OCI-LY3 (cell line): ENCODE results near the gene ZNF883.

Source experiments
- H2AFZ ChIP-seq: fragments of 200-600, 300-600 bp; shearing (Covaris generic); 2 replicates; pipeline ENCODE4 v1.6.0; 2014; ENCODE audit warnings: antibody characterized with exemption, low read depth, low read length
- H3K27ac ChIP-seq: fragments of 200-600, 300-600 bp; sonication (generic); 2 replicates; pipeline ENCODE4 v1.5.1; 2014; ENCODE audit warnings: mild to moderate bottlenecking, low read length, moderate library complexity, mixed read lengths
- H3K27me3 ChIP-seq: fragments of 200-600, 300-600 bp; sonication (generic); 2 replicates; pipeline ENCODE4 v1.6.1; 2014; ENCODE audit warnings: low read depth, low read length, mixed read lengths
- H3K36me3 ChIP-seq: fragments of 200-600, 300-600 bp; sonication (generic); replicated peaks from 2 replicates; pipeline ENCODE3; 2014; ENCODE audit warnings: low read depth, low read length, mixed read lengths
- H3K4me1 ChIP-seq: fragments of 300-600, 200-600 bp; sonication (generic); 2 replicates; pipeline ENCODE4 v1.6.1; 2014; ENCODE audit warnings: low read length, mixed read lengths
- H3K4me2 ChIP-seq: fragments of 200-600, 300-600 bp; sonication (generic); 2 replicates; pipeline ENCODE4 v1.6.1; 2014; ENCODE audit warnings: low read length, mixed read lengths
- H3K4me3 ChIP-seq: fragments of 300-600, 200-600 bp; sonication (generic); 2 replicates; pipeline ENCODE4 v1.5.1; 2014; ENCODE audit warnings: antibody characterized with exemption, mild to moderate bottlenecking, low read length, moderate library complexity
- H3K79me2 ChIP-seq: fragments of 300-600, 200-600 bp; shearing (Covaris generic); 2 replicates; pipeline ENCODE4 v1.6.1; 2014; ENCODE audit warnings: mild to moderate bottlenecking, low read length, mixed read lengths
- H3K9ac ChIP-seq: fragments of 300-600, 200-600 bp; shearing (Covaris generic); 2 replicates; pipeline ENCODE4 v1.6.0; 2014; ENCODE audit warnings: mild to moderate bottlenecking, low read length, moderate library complexity
- H3K9me3 ChIP-seq: fragments of 200-600, 300-600 bp; shearing (Covaris generic); 2 replicates; pipeline ENCODE4 v1.6.1; 2014; ENCODE audit warnings: low read length, mixed read lengths; ENCODE audit not compliant: insufficient read depth
- H4K20me1 ChIP-seq: fragments of 200-600, 300-600 bp; sonication (generic); 2 replicates; pipeline ENCODE4 v1.6.1; 2016; ENCODE audit warnings: low read length, mixed read lengths; ENCODE audit not compliant: insufficient read depth
- EZH2phosphoT487 ChIP-seq: fragments of 200-600 bp; shearing (Covaris generic); IDR thresholded peaks from 2 replicates; pipeline ENCODE4 v1.6.1; 2018; ENCODE audit warnings: antibody characterized with exemption, mixed run types, low read depth
- TF ChIP-seq, protein P1 (sequence below): fragments of 200-600, 300-600 bp; sonication (generic); IDR thresholded peaks from 2 replicates; pipeline ENCODE4 v1.5.1; 2014; ENCODE audit warnings: antibody characterized with exemption, low read length, low read depth

The ZNF883 gene

DNA sequence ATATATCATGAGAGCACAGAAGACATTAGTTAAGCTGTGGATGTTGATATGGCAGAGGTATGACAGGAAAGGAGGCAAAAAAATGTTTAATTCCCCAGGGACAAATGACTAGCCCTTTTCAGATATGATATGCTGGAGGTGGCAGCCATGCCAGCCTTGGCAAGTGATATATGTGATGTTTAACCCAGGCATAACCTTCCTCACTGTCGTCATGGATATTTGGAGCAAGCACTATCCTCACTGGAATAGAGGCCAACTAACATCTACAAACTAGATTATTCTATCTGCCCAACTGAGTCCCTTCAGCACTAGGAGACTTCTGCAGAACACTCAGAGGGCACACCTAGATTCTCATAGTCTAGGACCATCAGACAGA is 94.0 kb downstream of the ZNF883 start:
- Histone ChIP-seq H3K27ac (no peak overlapping the region), H3K4me1 (peaks cover 12% of the 10 kb centered on the region), H3K79me2 (no peaks in the 10 kb centered on the region), H3K9me3 (no peaks in the 10 kb centered on the region), H3K27me3 (peaks cover 31% of the 10 kb centered on the region), H3K4me3 (no peak overlapping the region), H3K4me2 (no peak overlapping the region), H3K9ac (no peak overlapping the region), H4K20me1 (no peaks in the 10 kb centered on the region), H2AFZ (no peak overlapping the region), H3K36me3 (no peaks in the 10 kb centered on the region)
- TF ChIP-seq EZH2phosphoT487, result no peak
- TF ChIP-seq, protein P1, sequence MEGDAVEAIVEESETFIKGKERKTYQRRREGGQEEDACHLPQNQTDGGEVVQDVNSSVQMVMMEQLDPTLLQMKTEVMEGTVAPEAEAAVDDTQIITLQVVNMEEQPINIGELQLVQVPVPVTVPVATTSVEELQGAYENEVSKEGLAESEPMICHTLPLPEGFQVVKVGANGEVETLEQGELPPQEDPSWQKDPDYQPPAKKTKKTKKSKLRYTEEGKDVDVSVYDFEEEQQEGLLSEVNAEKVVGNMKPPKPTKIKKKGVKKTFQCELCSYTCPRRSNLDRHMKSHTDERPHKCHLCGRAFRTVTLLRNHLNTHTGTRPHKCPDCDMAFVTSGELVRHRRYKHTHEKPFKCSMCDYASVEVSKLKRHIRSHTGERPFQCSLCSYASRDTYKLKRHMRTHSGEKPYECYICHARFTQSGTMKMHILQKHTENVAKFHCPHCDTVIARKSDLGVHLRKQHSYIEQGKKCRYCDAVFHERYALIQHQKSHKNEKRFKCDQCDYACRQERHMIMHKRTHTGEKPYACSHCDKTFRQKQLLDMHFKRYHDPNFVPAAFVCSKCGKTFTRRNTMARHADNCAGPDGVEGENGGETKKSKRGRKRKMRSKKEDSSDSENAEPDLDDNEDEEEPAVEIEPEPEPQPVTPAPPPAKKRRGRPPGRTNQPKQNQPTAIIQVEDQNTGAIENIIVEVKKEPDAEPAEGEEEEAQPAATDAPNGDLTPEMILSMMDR, result no peak

DNA sequence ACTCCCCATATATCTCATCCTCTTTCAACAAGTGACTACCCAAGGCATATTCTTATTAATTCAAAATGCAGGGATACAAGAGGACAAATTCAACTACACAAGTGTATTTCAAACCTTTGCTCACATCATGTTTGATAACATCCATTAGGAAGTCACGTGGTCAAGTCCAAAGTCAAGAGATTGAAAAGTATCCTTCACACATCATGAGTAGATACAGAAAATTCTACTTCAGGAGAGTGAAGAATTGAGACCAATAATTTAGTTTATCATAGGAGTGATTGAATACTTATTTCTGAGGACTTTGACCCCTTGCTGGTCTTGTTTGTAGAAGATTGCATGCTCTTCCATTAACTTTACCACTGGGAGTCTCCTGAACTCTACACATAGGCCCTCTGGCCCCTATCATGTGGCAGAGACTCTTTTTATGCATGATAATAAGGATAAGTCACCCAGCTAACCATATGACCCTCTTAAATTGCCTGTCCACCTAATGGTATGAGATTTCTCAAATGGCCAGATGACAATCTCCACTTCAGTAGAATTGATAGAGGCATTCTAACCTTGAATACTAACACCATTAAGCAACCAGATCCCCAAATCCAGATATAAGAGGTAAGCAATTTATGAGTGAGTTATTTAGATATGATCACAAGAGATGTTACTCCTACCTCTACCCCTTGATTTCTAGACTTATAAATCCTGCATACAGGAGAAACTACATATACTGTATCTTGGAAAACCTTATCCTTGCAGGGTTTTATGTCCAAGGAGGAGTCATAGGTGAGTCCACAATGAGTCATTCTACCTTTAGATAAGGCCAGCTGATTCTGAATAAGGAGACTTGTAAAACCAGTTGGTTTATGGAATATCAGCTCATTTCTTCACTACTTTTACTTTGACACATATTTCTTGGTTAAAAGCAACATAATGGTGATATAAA is 94.7 kb downstream of the ZNF883 start:
- peaks cover 5% of the 10 kb centered on the region; the same call in 1 of the 2 replicates for H3K4me1 ChIP-seq
- H3K27me3 ChIP-seq, result peaks cover 30% of the 10 kb centered on the region
- H3K4me3 ChIP-seq, result no peak overlapping the region
- no peaks in the 10 kb centered on the region for H3K79me2 ChIP-seq
- H4K20me1 ChIP-seq, result no peaks in the 10 kb centered on the region
- H3K9ac ChIP-seq, result no peak overlapping the region
- no peak overlapping the region for H3K27ac ChIP-seq
- no peaks in the 10 kb centered on the region for H3K36me3 ChIP-seq
- no peak for TF ChIP-seq EZH2phosphoT487
- TF ChIP-seq, protein P1, result no peak
- H3K4me2 ChIP-seq, result no peak overlapping the region
- no peak overlapping the region for H2AFZ ChIP-seq
- no peaks in the 10 kb centered on the region for H3K9me3 ChIP-seq

DNA sequence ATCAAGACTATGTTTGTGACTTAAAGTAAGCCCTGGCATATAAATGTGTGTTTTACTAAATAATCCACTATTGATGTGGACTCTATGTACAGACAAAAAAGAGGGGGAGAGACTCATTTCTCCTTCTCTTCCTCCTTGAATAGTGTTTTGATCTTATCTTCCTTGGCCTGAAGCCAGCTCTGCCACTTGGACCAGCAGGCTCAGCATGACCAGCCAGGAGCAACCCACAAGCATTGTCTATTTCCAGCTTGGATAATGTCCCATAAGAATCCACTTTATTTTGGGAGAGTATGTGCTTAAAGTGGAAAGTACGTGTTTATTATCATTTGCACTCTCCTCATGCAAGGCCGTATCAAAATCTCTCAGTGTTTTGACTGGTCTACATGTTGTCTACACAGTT is 97.5 kb downstream of the ZNF883 start:
- Histone ChIP-seq H3K27ac (no peak overlapping the region), H3K4me2 (no peak overlapping the region), H3K36me3 (no peaks in the 10 kb centered on the region), H3K27me3 (peaks cover 39% of the 10 kb centered on the region), H3K79me2 (no peaks in the 10 kb centered on the region), H3K4me1 (no peaks in the 10 kb centered on the region), H2AFZ (no peak overlapping the region), H3K9ac (no peak overlapping the region), H4K20me1 (no peaks in the 10 kb centered on the region), H3K4me3 (no peak overlapping the region), H3K9me3 (no peaks in the 10 kb centered on the region)
- no peak for TF ChIP-seq EZH2phosphoT487
- TF ChIP-seq, protein P1, result no peak

DNA sequence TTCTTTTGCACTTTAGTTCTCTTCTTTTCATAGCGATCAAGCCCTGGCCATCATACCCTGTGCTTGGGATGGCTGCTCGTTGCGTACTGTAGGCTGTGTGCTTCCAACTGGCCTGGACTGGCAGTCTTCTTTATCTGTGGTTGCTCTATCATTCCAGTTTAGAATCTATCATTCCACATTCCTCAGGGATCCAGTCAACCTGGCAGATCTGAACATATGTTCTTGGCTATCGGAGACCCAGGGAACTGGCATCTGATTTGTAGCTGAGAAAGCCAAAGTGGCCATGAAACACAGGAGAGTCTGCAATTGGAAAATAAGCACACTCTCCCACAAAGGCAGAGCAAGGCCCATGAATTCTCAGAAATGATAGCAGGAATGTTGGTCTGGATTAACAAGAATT is 98.7 kb downstream of the ZNF883 start:
- H2AFZ ChIP-seq, result no peak overlapping the region
- H3K4me1 ChIP-seq, result no peaks in the 10 kb centered on the region
- no peaks in the 10 kb centered on the region for H3K79me2 ChIP-seq
- no peak overlapping the region for H3K4me3 ChIP-seq
- no peak overlapping the region for H3K9ac ChIP-seq
- no peaks in the 10 kb centered on the region for H3K9me3 ChIP-seq
- H3K27me3 ChIP-seq, result peaks cover 39% of the 10 kb centered on the region
- no peak for TF ChIP-seq EZH2phosphoT487
- TF ChIP-seq, protein P1, result no peak
- H3K27ac ChIP-seq, result no peak overlapping the region
- no peaks in the 10 kb centered on the region for H4K20me1 ChIP-seq
- H3K4me2 ChIP-seq, result no peak overlapping the region
- H3K36me3 ChIP-seq, result no peaks in the 10 kb centered on the region
